OCI-LY1 (cell line): ENCODE data around the gene CD6.

Experiments
- H2AFZ ChIP-seq: fragments of 200-600 bp; sonication (generic), shearing (Covaris generic); 2 replicates; pipeline ENCODE4 v1.6.0; 2014; ENCODE audit warnings: antibody characterized with exemption, mild to moderate bottlenecking, low read length
- H3F3A ChIP-seq: fragments of 200-600 bp; sonication (generic), shearing (Covaris generic); 2 replicates; pipeline ENCODE4 v1.6.0; 2014; ENCODE audit warnings: mild to moderate bottlenecking, antibody characterized with exemption, low read length, moderate library complexity; ENCODE audit not compliant: insufficient read depth
- H3K27ac ChIP-seq: fragments of 200-600 bp; sonication (generic); 2 replicates; pipeline ENCODE4 v1.5.1; 2014; ENCODE audit warnings: low read length, mixed run types, mild to moderate bottlenecking, low read depth; ENCODE audit not compliant: poor library complexity, severe bottlenecking
- H3K27me3 ChIP-seq: fragments of 200-600 bp; sonication (generic); 2 replicates; pipeline ENCODE4 v1.6.0; 2014; ENCODE audit warnings: antibody characterized with exemption, mild to moderate bottlenecking, low read length, moderate library complexity; ENCODE audit not compliant: insufficient read depth
- H3K36me3 ChIP-seq: fragments of 200-600 bp; sonication (generic); 2 replicates; pipeline ENCODE4 v1.6.1; 2014; ENCODE audit warnings: mild to moderate bottlenecking, antibody characterized with exemption, low read length, moderate library complexity, mixed read lengths; ENCODE audit not compliant: insufficient read depth
- H3K4me1 ChIP-seq: fragments of 200-600 bp; sonication (generic); 2 replicates; pipeline ENCODE4 v1.5.1; 2014; ENCODE audit warnings: mild to moderate bottlenecking, low read length, moderate library complexity; ENCODE audit not compliant: insufficient read depth, severe bottlenecking
- H3K4me2 ChIP-seq: fragments of 200-600 bp; sonication (generic), shearing (Covaris generic); 2 replicates; pipeline ENCODE4 v1.6.1; 2014; ENCODE audit warnings: low read length
- H3K4me3 ChIP-seq: fragments of 200-600 bp; sonication (generic); 2 replicates; pipeline ENCODE4 v1.5.1; 2014; ENCODE audit warnings: low read length, low read depth, mild to moderate bottlenecking, mixed read lengths; ENCODE audit not compliant: poor library complexity, severe bottlenecking
- H3K79me2 ChIP-seq: fragments of 200-600 bp; shearing (Covaris generic); 2 replicates; pipeline ENCODE4 v1.6.1; 2016; ENCODE audit warnings: mixed run types, low read length, mixed read lengths; ENCODE audit not compliant: insufficient read depth
- H3K9ac ChIP-seq: fragments of 200-600 bp; sonication (generic), shearing (Covaris generic); 2 replicates; pipeline ENCODE4 v1.6.1; 2014; ENCODE audit warnings: mild to moderate bottlenecking, low read length, mixed read lengths
- H3K9me2 ChIP-seq: fragments of 200-600 bp; sonication (generic), shearing (Covaris generic); 2 replicates; pipeline ENCODE4 v1.6.1; 2014; ENCODE audit warnings: low read depth, mild to moderate bottlenecking, low read length, mixed read lengths
- H3K9me3 ChIP-seq: fragments of 200-600 bp; shearing (Covaris generic); 2 replicates; pipeline ENCODE4 v1.6.1; 2014; ENCODE audit warnings: low read length, mixed read lengths
- H4K20me1 ChIP-seq: fragments of 200-600 bp; sonication (generic), shearing (Covaris generic); 2 replicates; pipeline ENCODE4 v1.6.0; 2016; ENCODE audit warnings: mild to moderate bottlenecking, low read length; ENCODE audit not compliant: insufficient read depth
- EZH2 ChIP-seq: fragments of 200-600 bp; sonication (generic), shearing (Covaris generic); IDR thresholded peaks from 2 replicates; pipeline ENCODE4 v1.8.0; 2017; ENCODE audit warnings: borderline replicate concordance, mixed run types, mild to moderate bottlenecking, antibody characterized with exemption, low read length, moderate library complexity, mixed read lengths
- TF ChIP-seq, protein P1 (sequence below): fragments of 200-600 bp; sonication (generic), shearing (Covaris generic); IDR thresholded peaks from 2 replicates; pipeline ENCODE4 v1.5.1; 2017; ENCODE audit warnings: mild to moderate bottlenecking, antibody characterized with exemption, low read length, moderate library complexity, mixed read lengths

CD6 gene

GRCh38 chr11:60945295-60945667 is 26.2 kb upstream of the CD6 start:
- Histone ChIP-seq H3K36me3 (no peaks in the 10 kb centered on the region), H3K79me2 (no peaks in the 10 kb centered on the region), H3F3A (no peaks in the 10 kb centered on the region), H2AFZ (no peak overlapping the region), H3K4me1 (peaks cover 6% of the 10 kb centered on the region), H3K9me3 (no peaks in the 10 kb centered on the region), H3K9ac (no peak overlapping the region), H3K9me2 (no peaks in the 10 kb centered on the region), H3K27ac (no peak overlapping the region), H3K4me3 (no peak overlapping the region), H4K20me1 (no peaks in the 10 kb centered on the region), H3K4me2 (no peak overlapping the region), H3K27me3 (peaks cover 17% of the 10 kb centered on the region; the same call in 1 of the 2 replicates)
- TF ChIP-seq, protein P1, sequence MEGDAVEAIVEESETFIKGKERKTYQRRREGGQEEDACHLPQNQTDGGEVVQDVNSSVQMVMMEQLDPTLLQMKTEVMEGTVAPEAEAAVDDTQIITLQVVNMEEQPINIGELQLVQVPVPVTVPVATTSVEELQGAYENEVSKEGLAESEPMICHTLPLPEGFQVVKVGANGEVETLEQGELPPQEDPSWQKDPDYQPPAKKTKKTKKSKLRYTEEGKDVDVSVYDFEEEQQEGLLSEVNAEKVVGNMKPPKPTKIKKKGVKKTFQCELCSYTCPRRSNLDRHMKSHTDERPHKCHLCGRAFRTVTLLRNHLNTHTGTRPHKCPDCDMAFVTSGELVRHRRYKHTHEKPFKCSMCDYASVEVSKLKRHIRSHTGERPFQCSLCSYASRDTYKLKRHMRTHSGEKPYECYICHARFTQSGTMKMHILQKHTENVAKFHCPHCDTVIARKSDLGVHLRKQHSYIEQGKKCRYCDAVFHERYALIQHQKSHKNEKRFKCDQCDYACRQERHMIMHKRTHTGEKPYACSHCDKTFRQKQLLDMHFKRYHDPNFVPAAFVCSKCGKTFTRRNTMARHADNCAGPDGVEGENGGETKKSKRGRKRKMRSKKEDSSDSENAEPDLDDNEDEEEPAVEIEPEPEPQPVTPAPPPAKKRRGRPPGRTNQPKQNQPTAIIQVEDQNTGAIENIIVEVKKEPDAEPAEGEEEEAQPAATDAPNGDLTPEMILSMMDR = no peak
- no peak for TF ChIP-seq EZH2

GRCh38 chr11:60946601-60947264 is 24.7 kb upstream of the CD6 start:
- no peak overlapping the region for H3K27ac ChIP-seq
- H3K4me3 ChIP-seq = no peak overlapping the region
- H3K9me3 ChIP-seq = no peaks in the 10 kb centered on the region
- no peaks in the 10 kb centered on the region for H3K79me2 ChIP-seq
- H2AFZ ChIP-seq = no peak overlapping the region
- H3K36me3 ChIP-seq = no peaks in the 10 kb centered on the region
- H3K9ac ChIP-seq = no peak overlapping the region
- H3K27me3 ChIP-seq = peaks cover 17% of the 10 kb centered on the region; the same call in 1 of the 2 replicates
- no peak overlapping the region for H3K4me2 ChIP-seq
- H4K20me1 ChIP-seq = no peaks in the 10 kb centered on the region
- H3F3A ChIP-seq = no peaks in the 10 kb centered on the region
- peaks cover 9% of the 10 kb centered on the region for H3K4me1 ChIP-seq
- no peaks in the 10 kb centered on the region for H3K9me2 ChIP-seq
- TF ChIP-seq, protein P1 = no peak
- no peak for TF ChIP-seq EZH2

DNA sequence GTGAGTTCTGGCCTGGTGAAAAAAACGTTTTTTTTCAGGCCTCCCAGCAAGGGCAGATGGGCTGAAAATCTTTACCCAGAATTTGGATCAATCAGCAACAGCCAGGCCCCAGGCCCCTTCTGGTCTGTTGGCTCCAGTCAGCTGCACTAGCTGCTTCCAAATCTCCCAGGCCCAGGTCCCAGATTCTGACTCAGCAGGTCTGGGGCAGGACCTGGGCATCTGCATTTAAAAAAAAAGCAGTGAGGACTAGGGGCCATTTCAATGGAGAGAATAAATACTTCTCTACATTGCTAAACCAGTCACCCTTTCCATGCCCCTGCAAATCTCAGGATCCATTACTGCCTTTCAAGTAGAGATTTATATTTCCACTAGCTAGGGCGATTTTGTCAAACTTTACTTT is 23.8 kb upstream of the CD6 start:
- H3K9me3 ChIP-seq = no peaks in the 10 kb centered on the region
- peaks cover 17% of the 10 kb centered on the region; the same call in 1 of the 2 replicates for H3K27me3 ChIP-seq
- H4K20me1 ChIP-seq = no peaks in the 10 kb centered on the region
- H3K4me2 ChIP-seq = no peak overlapping the region
- H3K36me3 ChIP-seq = no peaks in the 10 kb centered on the region
- no peak overlapping the region for H2AFZ ChIP-seq
- peaks cover 12% of the 10 kb centered on the region for H3K4me1 ChIP-seq
- TF ChIP-seq, protein P1 = no peak
- no peak for TF ChIP-seq EZH2
- H3K9me2 ChIP-seq = no peaks in the 10 kb centered on the region
- H3K27ac ChIP-seq = no peak overlapping the region
- H3K4me3 ChIP-seq = no peak overlapping the region
- H3F3A ChIP-seq = no peaks in the 10 kb centered on the region
- no peak overlapping the region for H3K9ac ChIP-seq
- no peaks in the 10 kb centered on the region for H3K79me2 ChIP-seq
